Myocyte (in vitro differentiated cells): Measurements from ENCODE around the gene RARRES1. TPM values are rescaled to one million over a fixed set of nuclear protein-coding genes. Genes with fewer than 3 reads are reported as not detected.
"Not testable (repeated sequence)": the region's sequence is repeated elsewhere in the genome, so short reads cannot be mapped to it uniquely, and the experiment has no call there.

Source experiments
- DNase-seq: peaks from one replicate; pipeline ENCODE4 v3.0.0-alpha.2; 2012; ENCODE audit warnings: low read depth
- total RNA-seq: library from RNA; depleted of rRNA; stranded (reverse); fragments of >200 nt; gene quantifications from 2 replicates; pipeline ENCODE4 v1.2.3, GENCODE V29; 2014

The RARRES1 gene
- total RNA-seq, 1 donor from 2014 or later: not detected

GRCh38 chr3:158700559-158700958 is 31.7 kb downstream of the RARRES1 start:
- DNase-seq: no peak

GRCh38 chr3:158696618-158697017 is 35.6 kb downstream of the RARRES1 start:
- no peak for DNase-seq

DNA sequence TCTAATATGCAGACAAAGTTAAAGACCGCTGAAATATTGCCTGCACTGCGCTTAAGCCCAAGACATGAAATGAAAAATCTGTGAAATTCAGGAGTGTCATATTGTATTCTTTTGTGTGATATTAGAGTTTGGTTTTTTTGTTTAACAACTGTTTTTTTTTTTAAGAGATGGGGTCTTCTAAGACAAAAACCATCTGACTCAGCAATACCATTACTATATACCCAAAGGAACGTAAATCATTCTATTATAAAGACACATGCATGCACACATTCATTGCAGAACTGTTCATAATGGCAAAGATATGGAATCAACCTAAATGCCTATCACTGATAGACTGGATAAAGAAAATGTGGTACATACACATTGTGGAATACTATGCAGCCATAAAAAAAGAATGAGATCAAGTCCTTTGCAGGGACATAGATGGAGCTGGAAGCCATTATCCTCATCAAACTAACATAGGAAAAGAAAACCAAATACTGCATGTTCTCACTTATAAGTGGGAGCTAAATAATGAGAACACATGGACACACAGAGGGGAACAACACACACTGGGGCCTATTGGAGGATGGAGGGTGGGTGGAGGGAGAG is 38.3 kb downstream of the RARRES1 start:
- not testable (repeated sequence) for DNase-seq

- DNase-seq: no peak
Measured at GRCh38 chr3:158685159-158685558, 47.1 kb downstream of the RARRES1 start.

- DNase-seq: peak; percentile 17
Measured at GRCh38 chr3:158683230-158683962, 48.9 kb downstream of the RARRES1 start.

DNA sequence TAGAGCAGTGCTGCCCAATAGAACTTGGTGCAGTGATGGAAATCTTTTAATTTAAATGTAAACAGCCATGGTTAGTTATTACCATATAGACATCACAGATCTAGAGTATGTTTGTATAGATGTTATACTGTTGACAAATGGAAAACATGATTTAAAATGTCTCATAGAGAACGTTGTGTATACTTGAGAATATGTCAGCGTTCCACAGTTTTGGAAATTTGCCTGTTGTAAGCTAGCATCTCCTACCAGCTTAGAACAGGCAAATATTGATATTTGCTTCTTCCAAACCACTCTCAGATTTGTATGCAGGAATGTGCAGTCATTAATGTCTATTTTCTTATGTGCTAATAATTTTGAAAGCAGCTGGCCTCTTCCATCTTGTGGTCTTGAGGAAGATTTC is 51.4 kb downstream of the RARRES1 start:
- DNase-seq: no peak

DNA sequence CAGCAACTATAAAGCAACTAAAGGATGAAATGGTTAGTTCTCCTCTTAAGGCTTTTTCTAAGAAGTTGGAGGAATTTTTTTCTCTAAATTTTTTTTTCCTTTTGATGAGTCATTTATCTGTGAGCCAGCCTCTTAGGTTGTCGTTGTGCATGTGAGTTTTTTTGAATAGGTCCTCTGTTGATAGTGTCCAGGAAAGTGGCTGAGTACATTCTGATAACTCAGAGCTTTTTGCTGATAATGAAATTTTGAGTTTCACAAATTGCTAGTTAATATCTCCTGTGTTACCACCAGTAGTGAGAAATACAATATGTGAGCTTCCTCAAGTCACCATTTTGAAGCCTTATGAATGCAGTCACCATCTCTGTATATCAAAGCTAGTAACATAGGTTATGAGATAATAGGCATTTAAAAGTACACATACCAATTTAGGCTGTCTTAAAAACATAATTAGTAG is 52.7 kb downstream of the RARRES1 start:
- DNase-seq: peak; percentile 4

DNA sequence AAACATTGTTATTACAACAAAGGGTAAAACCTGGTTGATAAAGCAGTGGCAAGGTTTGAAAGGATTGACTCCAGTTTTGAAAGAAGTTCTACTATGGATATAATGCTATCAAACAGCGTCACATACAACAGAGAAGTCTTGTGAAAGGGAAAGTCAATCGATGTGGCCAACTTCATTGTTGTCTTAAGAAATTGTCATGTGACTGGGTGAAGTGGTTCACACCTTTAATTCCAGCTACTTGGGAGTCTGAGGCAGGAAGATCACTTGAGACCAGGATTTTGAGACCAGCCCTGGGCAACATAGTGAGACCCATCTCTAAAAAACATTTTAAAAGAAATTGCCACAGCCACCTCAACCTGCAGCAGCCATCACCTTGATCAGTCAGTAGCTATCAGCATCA is 53.6 kb downstream of the RARRES1 start:
- no peak for DNase-seq

DNA sequence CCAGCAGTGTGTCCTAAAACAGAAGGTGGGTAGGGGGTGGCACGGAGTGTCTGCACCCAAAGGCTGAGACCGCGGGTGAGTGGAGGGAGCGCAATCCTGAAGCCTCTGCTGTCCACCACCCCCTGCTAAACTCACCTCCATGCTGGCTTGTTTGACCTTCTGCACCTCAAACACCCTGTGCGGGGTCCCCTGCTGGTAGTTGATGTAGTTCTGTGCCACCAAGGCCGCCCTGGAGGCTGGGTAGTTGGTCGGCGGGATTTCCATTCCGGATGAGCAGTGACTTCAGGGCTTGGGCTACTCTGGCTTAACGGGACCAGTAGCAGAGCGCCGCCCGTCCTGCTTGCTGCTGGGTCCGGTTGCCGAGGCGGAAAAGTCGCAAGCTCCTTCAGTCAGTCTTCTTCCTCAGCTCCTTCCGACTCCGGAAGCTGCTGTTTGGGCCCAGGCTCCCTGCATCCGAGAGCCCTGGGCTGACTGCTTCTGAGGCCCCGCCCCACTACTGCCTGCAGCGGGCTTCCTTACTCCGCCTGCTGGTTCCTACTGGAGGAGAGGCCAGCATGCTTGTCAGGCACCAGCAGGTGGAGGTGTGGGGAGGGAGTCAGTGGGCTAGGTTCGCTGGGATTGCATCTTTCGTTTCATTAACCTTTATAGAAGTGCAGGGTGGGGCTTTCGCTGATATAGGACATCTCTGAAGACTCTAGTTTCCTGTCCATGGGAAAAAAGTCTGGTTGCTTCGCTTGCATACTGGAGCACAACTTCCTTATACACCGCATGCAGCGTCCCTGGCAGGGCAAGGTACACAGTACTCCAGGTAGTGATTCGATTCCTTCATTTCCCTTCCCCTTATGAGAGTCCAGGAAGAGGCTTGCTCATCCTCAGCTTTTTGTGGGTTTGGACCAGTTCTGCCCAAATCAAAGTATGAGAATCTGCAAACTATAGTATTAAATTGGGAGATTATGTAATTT is 59.8 kb downstream of the RARRES1 start, which contains the start of gene LXN:
TSS of gene LXN (minus strand) at position 434 of the 962 bp plus-strand sequence. CDS start at position 264, 170 bp downstream.
- no peak for DNase-seq

- DNase-seq: no peak
Measured at GRCh38 chr3:158671821-158672214, 60.4 kb downstream of the RARRES1 start.

DNA sequence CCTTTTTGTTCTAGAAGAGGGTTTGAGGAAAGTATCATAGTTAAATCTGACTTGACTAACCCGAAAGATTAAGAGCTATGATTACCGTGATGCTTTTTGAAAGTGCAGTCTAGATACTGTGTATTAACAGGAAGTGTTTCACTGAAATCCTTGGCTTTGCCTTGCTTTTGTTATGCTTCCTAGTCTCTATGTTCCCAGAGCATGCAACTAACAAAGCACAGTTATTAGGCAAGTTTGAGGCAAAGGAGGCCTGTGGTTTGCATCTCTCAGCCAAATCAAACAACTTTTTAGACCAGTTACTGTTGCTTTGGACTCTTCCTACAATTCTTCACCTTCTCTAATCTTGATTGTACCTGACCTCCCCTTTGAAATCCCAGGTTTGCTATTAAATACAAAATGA is 63.8 kb downstream of the RARRES1 start:
- DNase-seq: no peak

DNA sequence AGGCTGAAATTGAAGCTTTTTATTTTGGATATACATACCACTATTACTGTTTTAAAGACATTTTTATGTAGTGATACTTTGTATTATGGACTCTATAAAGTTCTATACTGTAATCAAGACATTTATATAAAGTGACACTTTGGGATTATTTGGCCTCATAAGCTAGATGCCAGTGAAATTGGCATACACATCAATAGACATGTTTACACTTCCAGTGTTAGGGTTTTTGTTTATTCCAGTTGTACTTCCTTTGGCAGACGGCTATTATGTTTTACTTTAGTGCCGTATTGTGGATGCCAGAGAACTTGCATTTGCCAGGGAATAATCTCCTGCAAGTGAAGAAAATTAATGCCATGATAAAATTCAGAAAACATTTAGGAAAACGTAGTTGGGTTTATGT is 65.8 kb downstream of the RARRES1 start:
- DNase-seq: no peak

DNA sequence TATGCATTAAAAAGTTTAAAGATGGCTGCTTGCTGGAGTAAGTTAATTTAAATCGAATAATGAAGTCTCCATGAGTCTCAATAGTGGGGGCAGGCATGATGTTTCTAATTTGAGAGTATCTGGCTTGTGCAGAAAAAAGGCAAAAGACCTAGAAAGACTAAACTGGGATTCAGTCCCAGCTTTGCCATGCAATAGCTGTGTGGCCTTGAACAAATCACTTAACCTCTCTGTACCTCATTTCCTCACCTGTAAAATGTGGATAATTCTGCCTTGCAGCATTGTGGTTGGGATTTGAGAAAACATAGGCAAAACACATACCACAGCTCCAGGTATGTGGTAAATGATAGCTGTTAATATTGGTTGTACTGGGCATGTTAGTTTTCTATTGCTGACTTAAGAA is 68.4 kb downstream of the RARRES1 start:
- DNase-seq: no peak

GRCh38 chr3:158663246-158663645 is 69.0 kb downstream of the RARRES1 start:
- DNase-seq: no peak

GRCh38 chr3:158660711-158661110 is 71.5 kb downstream of the RARRES1 start:
- no peak for DNase-seq

- peak; percentile 85 for DNase-seq
Measured at GRCh38 chr3:158659454-158660237, 72.6 kb downstream of the RARRES1 start.

- no peak for DNase-seq
Measured at GRCh38 chr3:158658889-158659288, 73.4 kb downstream of the RARRES1 start.

GRCh38 chr3:158652463-158652862 is 79.8 kb downstream of the RARRES1 start:
- no peak for DNase-seq

DNA sequence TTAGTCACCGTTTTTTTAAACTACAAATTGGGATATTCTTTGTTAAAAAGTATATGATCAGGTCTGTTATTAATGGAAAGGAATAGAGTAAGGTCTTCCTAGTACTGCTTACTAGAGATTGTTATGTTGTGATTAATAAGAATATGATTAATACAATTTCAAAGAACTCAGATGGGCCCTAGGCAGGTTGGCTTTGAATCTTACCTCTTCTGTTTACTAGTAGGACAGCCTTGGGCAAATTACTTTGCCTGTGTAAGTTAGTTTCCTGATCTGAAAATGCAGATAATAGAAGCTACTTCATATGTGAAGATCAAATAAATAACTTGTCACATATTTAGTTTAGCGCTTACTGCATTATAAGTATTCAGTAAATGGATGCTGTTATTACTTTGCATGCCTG is 81.1 kb downstream of the RARRES1 start:
- no peak for DNase-seq

GRCh38 chr3:158649791-158650190 is 82.5 kb downstream of the RARRES1 start:
- DNase-seq: no peak
